GM18526 (cell line): Measurements from ENCODE around the gene CTSL.

ENCODE experiments used
- POLR2A ChIP-seq: IDR thresholded peaks from 3 replicates; pipeline ENCODE4 v1.6.1; 2011; ENCODE audit not compliant: insufficient read length; ENCODE audit errors: extremely low read depth

The CTSL gene

DNA sequence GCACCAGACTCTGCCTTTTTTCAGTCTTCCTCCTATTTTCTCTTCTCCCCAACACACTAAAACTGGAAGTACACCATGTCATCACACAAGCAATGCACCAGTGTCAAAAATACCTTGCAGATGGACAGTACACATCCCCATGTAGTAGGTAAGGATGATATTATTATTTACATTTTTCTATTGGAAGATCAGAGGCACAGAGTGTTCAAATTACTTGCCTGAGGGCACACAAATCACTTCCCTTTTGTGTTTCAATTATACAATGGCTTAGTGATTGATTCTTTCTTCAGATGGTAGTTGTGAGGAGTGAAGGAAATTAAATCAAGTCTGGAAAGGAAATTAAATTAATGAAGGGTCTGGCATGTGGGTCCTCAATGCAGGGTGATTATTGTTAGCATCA, 39.6 kb downstream of the CTSL start:
- no peak for TF ChIP-seq POLR2A

DNA sequence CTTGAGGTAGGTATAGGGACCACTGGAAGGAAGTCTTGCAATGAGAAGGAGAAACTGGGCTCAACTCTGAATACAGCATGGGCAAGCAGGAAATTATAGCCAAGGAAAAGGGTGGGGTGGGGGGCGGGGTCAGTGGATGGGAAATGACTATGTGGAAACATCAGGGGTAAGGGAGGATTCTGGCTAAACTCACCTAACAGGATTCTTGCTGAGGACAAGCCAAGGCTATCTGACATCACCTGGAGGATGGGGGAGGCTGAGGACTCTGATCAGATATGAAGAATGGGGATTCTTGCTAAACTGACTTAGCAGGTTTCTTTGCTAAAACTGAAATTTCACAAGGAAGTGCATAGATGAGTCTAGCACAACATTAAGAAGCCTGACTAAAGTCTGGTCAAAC, 40.8 kb downstream of the CTSL start:
- no peak for TF ChIP-seq POLR2A

DNA sequence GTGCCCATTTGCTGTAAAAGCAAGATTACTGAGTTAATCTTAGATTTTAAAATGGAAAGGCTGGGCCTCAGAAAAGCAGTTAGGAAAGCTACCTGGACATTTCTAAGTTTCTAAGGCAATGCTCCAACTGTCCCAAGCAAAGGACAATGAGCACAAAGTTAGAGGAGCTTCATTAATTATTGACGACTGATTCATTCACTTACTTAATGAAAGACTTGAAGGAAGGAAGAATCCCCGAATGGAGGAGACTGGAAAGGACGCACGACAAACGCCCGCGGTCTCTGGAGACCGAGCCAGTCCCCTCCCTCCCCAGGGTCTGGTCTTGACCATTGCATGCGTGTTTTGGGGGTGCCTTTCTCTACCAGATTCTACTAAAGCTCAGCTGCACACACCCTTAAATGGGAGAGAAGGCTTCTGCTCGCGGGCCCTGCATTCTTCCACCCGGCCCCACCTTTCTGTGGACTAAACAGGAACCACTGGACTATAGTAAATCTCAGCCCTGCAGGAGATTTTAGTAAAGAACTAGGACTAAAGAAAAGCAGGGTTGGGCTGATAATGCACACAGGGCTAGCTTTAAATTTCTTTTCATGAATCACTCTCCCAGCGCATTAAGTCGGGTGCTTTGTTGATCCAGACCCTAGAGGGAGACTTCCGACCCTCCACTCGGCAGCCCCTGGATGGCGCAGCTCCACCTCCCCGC, 44.8 kb downstream of the CTSL start:
- no peak for TF ChIP-seq POLR2A

DNA sequence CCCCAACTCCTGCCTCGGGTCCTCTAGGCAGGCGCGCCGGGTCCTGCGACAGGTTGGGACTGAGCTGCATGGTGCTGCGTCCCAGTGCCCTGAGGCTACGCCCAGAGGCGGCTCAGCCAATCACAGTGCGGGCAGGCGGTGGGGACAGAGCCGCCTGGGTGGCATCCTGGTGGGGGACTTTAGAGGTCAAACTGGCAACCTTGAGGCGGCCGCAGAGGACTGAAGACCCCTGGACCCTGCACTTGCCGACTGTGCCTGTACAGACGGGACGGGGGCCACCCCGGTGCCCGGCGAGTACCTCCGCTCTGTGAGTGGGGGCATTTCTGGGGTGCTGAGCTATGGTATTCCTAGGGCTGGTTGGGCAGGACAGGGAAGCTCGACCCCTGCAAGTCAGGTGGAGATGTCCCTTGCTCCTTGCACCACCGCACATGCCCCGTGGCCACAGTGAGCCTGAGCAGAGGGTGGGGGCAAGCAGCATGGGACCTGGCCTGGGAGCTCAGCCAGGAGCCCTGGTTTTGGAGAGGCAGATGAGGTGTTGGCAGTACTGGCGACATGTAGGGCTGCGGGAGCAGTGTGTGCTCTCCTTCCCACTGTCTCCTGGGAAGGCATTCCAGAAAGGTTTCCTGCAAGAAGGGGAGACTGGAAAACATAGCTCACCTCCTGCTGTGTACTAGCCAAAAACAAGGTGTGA, 45.5 kb downstream of the CTSL start:
- TF ChIP-seq POLR2A, result no peak

DNA sequence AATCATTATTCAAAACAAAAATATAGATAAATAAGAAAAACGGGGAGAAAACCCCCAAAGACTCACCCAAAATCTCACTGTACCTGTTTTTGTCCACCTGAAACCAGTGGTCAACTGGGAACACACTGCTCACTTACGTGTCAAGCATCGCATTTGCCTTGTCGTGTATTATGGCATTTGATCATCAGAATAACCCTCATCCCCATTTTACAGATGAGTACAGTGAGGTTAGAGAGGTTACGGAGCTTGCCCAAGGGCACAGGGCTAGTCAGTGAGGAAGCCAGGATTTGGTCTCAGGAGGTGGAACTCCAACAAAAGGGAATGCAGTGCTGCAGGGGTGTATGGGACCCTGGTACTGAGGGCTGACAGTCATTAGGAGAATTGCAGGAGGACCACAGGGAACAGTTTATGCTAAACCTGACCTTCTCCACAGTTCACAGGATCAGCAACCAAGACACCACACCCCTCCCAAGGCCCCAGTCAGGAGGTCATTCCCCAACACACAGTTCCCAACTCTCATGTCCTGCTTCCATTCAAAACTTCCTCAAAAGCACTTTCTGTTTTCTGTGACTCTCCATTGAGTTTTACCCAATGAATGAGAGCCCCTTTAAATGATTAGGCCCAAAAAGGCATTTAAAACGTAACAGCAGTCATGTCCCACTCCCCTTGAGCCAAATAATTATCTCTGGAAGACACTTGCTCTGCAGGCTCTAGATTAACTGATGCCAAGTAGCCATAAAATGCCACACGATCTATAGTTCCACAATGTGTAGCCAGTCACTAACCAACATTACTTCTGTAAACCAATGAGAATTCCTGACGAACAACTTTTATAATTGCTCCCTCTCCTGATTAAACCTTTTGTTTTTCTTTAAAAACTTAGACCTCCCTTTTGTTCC, 50.8 kb downstream of the CTSL start:
- no peak for TF ChIP-seq POLR2A

DNA sequence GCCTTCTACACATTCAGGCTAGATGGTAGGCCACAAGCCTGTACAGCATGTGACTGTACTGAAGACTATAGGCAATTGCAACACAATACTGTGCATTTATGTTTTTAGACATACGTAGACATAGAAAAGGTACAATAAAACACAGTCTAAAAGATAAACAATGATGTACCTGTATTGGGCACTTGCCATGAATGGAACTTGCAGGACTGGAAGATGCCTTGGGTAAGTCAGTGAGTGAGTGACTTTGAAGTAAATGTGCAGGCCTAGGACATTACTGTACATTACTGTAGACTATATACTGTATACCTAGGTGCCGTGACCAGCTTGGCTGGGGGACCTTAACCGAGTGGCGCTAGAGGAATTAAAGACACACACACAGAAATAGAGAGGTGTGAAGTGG, 53.1 kb downstream of the CTSL start:
- TF ChIP-seq POLR2A, result no peak
